ENCODE data around the gene ZNF296. TPM values are rescaled to one million over a fixed set of nuclear protein-coding genes. Genes with fewer than 3 reads are reported as not detected.

ZNF296 gene
- total and polyA plus RNA-seq, 2 experiments from 2014 or later = 1.2 TPM; not detected in 1

DNA sequence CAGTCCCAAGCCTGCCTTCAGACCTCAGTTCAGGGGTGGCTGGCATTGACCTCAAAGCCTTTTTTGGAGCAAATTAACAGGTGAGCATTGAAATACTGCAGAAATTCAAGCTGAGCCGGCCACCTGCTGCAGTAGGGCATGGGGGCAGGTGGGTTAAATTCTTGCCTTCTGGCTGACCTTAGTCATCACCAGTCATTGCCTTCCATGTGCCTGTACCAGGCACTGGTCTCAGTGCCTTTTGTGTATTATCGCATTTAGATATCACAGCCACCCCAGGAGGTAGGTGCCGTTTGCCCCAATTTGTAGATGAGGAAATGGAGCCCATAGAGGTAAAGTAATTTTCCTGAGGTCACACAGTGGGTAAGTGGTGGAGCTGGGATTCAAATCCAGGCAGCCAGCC lies 23.9 kb upstream of the ZNF296 start:
- Histone ChIP-seq H3K27me3 (no peaks in the 10 kb centered on the region), H3K4me3 (no peak overlapping the region), H3K4me2 (peak overlapping the region; percentile 62), H3K9me3 (ENCODE audit: low read depth) (no peaks in the 10 kb centered on the region), H3K27ac (peak overlapping the region; percentile 94), H3K4me1 (ENCODE audit: insufficient read depth) (peaks cover 82% of the 10 kb centered on the region), H3K36me3 (replicated peaks; ENCODE audit: insufficient read depth, low read depth) (no peaks in the 10 kb centered on the region), H2AFZ (no peak overlapping the region), H4K20me1 (ENCODE audit: insufficient read depth, poor library complexity, severe bottlenecking) (peaks cover 63% of the 10 kb centered on the region), H3K9me2 (replicated peaks; ENCODE audit: insufficient read depth) (no peaks in the 10 kb centered on the region), H3K79me2 (peaks cover 95% of the 10 kb centered on the region)
- WGBS (ENCODE audit: low lambda C conversion rate, missing lambda C conversion rate) = 87% methylated on average over 3 of the region's 3 CpGs
- no peak for DNase-seq (ENCODE audit: low spot score)
- TF ChIP-seq, protein P1, sequence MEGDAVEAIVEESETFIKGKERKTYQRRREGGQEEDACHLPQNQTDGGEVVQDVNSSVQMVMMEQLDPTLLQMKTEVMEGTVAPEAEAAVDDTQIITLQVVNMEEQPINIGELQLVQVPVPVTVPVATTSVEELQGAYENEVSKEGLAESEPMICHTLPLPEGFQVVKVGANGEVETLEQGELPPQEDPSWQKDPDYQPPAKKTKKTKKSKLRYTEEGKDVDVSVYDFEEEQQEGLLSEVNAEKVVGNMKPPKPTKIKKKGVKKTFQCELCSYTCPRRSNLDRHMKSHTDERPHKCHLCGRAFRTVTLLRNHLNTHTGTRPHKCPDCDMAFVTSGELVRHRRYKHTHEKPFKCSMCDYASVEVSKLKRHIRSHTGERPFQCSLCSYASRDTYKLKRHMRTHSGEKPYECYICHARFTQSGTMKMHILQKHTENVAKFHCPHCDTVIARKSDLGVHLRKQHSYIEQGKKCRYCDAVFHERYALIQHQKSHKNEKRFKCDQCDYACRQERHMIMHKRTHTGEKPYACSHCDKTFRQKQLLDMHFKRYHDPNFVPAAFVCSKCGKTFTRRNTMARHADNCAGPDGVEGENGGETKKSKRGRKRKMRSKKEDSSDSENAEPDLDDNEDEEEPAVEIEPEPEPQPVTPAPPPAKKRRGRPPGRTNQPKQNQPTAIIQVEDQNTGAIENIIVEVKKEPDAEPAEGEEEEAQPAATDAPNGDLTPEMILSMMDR (IDR thresholded peaks at IDR 0.05; ENCODE audit: poor library complexity) = no peak
- TF ChIP-seq EZH2 (IDR thresholded peaks at IDR 0.05; ENCODE audit: borderline replicate concordance) (no peak), EZH2phosphoT487 (IDR thresholded peaks at IDR 0.05; ENCODE audit: low read depth, severe bottlenecking, unreplicated experiment) (no peak)

DNA sequence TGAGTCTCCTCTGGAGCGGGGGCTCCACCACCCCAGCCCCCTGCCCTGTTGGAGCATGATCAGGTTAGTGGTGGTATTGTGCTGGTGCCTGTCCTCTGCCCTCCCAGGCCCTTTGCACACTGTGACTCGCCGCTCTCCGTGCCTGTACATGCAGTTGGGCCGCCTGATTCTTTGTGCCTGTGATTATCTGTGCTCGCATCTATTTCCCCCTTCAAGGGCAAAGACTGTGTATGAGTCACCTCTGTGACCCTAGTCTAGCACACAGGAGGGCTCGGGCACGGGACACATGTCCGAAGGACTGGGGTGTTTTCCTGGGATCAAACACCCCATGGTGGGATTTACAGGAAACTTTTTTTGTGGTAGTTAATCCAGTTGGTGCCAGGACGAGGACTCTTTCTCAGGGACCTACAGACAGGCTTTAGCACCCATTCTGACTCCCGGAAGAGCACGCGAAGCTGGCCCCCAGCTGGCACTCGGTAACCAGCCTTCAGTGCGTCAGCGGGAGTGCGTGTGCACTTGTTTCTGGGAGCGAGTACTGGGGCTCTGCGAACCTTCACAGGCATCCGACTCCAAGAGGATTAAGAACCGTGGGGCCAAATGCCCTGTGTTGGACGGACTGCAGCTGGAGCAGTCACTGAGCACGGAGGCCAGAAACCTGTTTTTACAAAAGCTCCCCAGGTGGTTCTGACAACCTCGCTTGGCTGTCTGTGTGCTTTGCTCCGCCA lies 23.4 kb upstream of the ZNF296 start:
- no peaks in the 10 kb centered on the region for H3K9me2 ChIP-seq (replicated peaks; ENCODE audit: insufficient read depth)
- no peaks in the 10 kb centered on the region for H3K27me3 ChIP-seq
- DNase-seq (ENCODE audit: low spot score) = peak; percentile 59
- peaks cover 80% of the 10 kb centered on the region for H3K4me1 ChIP-seq (ENCODE audit: insufficient read depth)
- whole genome bisulfite sequencing (ENCODE audit: low lambda C conversion rate, missing lambda C conversion rate) = 71% methylated on average over 25 of the region's 25 CpGs
- H3K79me2 ChIP-seq = peaks cover 95% of the 10 kb centered on the region
- no peaks in the 10 kb centered on the region for H3K36me3 ChIP-seq (replicated peaks; ENCODE audit: insufficient read depth, low read depth)
- peaks cover 60% of the 10 kb centered on the region for H4K20me1 ChIP-seq (ENCODE audit: insufficient read depth, poor library complexity, severe bottlenecking)
- no peak overlapping the region for H3K4me3 ChIP-seq
- no peak for TF ChIP-seq EZH2 (IDR thresholded peaks at IDR 0.05; ENCODE audit: borderline replicate concordance)
- no peak for TF ChIP-seq EZH2phosphoT487 (IDR thresholded peaks at IDR 0.05; ENCODE audit: low read depth, severe bottlenecking, unreplicated experiment)
- TF ChIP-seq, protein P1 (IDR thresholded peaks at IDR 0.05; ENCODE audit: poor library complexity) = no peak
- peak overlapping the region; percentile 94 for H3K27ac ChIP-seq
- H3K9me3 ChIP-seq (ENCODE audit: low read depth) = no peaks in the 10 kb centered on the region
- H2AFZ ChIP-seq = no peak overlapping the region
- H3K4me2 ChIP-seq = peak overlapping the region; percentile 62

DNA sequence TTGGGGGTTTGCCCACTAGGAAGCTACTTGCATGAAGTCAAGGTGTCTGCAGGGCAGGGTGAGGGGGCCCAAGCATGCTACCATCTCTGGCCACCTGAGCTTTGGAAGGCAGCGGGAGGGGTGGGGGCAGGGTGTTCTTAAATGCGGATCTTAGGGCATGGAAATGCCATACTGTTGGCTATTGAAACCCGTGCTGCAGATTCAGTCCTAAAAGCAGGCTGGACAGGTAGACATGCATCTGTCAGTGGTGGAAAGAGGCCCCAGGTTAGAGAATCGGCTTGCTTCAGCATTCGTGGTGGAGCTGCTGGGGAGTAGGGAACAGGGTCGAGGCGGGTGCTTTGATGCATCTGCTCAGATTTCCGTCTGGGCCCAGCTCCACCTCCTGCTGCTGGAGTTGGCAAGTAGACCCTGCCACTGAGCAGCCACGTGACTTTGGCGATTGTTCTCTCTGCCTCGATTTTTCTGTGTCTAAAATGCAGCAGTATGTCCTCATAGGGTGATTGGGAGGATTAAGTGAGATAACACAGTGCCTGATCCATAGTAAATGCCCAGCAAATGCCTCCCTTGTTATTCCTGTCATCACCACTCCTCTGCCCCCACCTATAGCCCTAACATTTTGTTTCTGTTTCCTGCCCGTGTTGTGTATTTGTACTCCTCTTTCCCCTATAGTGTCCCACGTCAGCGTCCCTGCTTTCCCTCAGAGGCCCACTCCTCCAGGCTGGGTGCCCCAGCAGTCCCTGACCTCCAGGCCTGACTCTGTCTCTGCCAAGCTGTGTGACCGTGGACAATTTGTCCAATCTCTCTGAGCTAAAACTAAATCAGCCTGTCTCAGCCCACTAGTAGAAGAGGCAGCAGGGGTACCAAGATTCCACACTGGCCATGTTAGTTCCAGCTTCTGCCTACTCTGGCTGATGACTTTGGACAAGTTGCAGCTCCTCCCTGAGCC lies 22.5 kb upstream of the ZNF296 start:
- H3K9me2 ChIP-seq (replicated peaks; ENCODE audit: insufficient read depth) = no peaks in the 10 kb centered on the region
- H4K20me1 ChIP-seq (ENCODE audit: insufficient read depth, poor library complexity, severe bottlenecking) = peaks cover 57% of the 10 kb centered on the region
- peak overlapping the region; percentile 62 for H3K4me2 ChIP-seq
- no peaks in the 10 kb centered on the region for H3K27me3 ChIP-seq
- H3K36me3 ChIP-seq (replicated peaks; ENCODE audit: insufficient read depth, low read depth) = no peaks in the 10 kb centered on the region
- peak overlapping the region; percentile 94 for H3K27ac ChIP-seq
- DNase-seq (ENCODE audit: low spot score) = no peak
- peaks cover 96% of the 10 kb centered on the region for H3K79me2 ChIP-seq
- H3K4me1 ChIP-seq (ENCODE audit: insufficient read depth) = peaks cover 78% of the 10 kb centered on the region
- WGBS (ENCODE audit: low lambda C conversion rate, missing lambda C conversion rate) = 70% methylated on average over 15 of the region's 15 CpGs
- no peak for TF ChIP-seq EZH2phosphoT487 (IDR thresholded peaks at IDR 0.05; ENCODE audit: low read depth, severe bottlenecking, unreplicated experiment)
- TF ChIP-seq EZH2 (IDR thresholded peaks at IDR 0.05; ENCODE audit: borderline replicate concordance) = no peak
- TF ChIP-seq, protein P1 (IDR thresholded peaks at IDR 0.05; ENCODE audit: poor library complexity) = no peak
- no peak overlapping the region for H2AFZ ChIP-seq
- no peak overlapping the region for H3K4me3 ChIP-seq
- H3K9me3 ChIP-seq (ENCODE audit: low read depth) = no peaks in the 10 kb centered on the region
